ENCODE measurements around the gene KCNJ13.
"Not testable (repeated sequence)": the region's sequence is repeated elsewhere in the genome, so short reads cannot be mapped to it uniquely, and the experiment has no call there.

KCNJ13 gene

GRCh38 chr2:232770207-232770606, 6.2 kb downstream of the KCNJ13 start:
- in situ Hi-C loops (cut with HindIII; ENCODE audit: low sequenced_read_pairs): no loop called here

- in situ Hi-C loops (cut with HindIII; ENCODE audit: low sequenced_read_pairs): no loop called here
These were observed 8.5 kb downstream of the KCNJ13 start for GRCh38 chr2:232767866-232768265.

GRCh38 chr2:232761301-232761907, 15.0 kb downstream of the KCNJ13 start:
- in situ Hi-C loops (cut with HindIII; ENCODE audit: low sequenced_read_pairs): no loop called here

- in situ Hi-C loops (cut with HindIII; ENCODE audit: low sequenced_read_pairs): no loop called here
These were observed 18.5 kb downstream of the KCNJ13 start for GRCh38 chr2:232757905-232758304.

GRCh38 chr2:232750135-232750671, 26.2 kb downstream of the KCNJ13 start:
- in situ Hi-C loops (cut with HindIII; ENCODE audit: low sequenced_read_pairs): no loop called here

- in situ Hi-C loops (cut with HindIII; ENCODE audit: low sequenced_read_pairs): no loop called here
These were observed 27.0 kb downstream of the KCNJ13 start for GRCh38 chr2:232749331-232749730.

GRCh38 chr2:232748038-232748437, 28.3 kb downstream of the KCNJ13 start:
- in situ Hi-C loops (cut with HindIII; ENCODE audit: low sequenced_read_pairs): no loop called here

GRCh38 chr2:232744963-232745362, 31.4 kb downstream of the KCNJ13 start:
- in situ Hi-C loops (cut with HindIII; ENCODE audit: low sequenced_read_pairs): no loop called here

- in situ Hi-C loops (cut with HindIII; ENCODE audit: low sequenced_read_pairs): no loop called here
These were observed 34.4 kb downstream of the KCNJ13 start for GRCh38 chr2:232741972-232742371.

- in situ Hi-C loops (cut with HindIII; ENCODE audit: low sequenced_read_pairs): no loop called here
These were observed 35.1 kb downstream of the KCNJ13 start for GRCh38 chr2:232741294-232741693.

- in situ Hi-C loops (cut with HindIII; ENCODE audit: low sequenced_read_pairs): no loop called here
These were observed 44.9 kb downstream of the KCNJ13 start for GRCh38 chr2:232731470-232731869.

GRCh38 chr2:232728785-232729184, 47.6 kb downstream of the KCNJ13 start:
- in situ Hi-C loops (cut with HindIII; ENCODE audit: low sequenced_read_pairs): no loop called here

- in situ Hi-C loops (cut with HindIII; ENCODE audit: low sequenced_read_pairs): no loop called here
These were observed 53.3 kb downstream of the KCNJ13 start for GRCh38 chr2:232723027-232723426.

GRCh38 chr2:232721882-232722281, 54.5 kb downstream of the KCNJ13 start:
- in situ Hi-C loops (cut with HindIII; ENCODE audit: low sequenced_read_pairs): no loop called here

- in situ Hi-C loops (cut with HindIII; ENCODE audit: low sequenced_read_pairs): no loop called here
These were observed 55.1 kb downstream of the KCNJ13 start for GRCh38 chr2:232721261-232721660.

- in situ Hi-C loops (cut with HindIII; ENCODE audit: low sequenced_read_pairs): not testable (repeated sequence)
These were observed 56.3 kb downstream of the KCNJ13 start for GRCh38 chr2:232720056-232720455.
